HEK293 (cell line): ENCODE data around the gene SLAMF6.

Source experiments
- CTCF ChIA-PET: fragments of 350-600 bp; formaldehyde crosslinking; extraction: SDS; loops from one replicate; lab custom pipeline; 2021; ENCODE audit warnings: antibody characterized with exemption; lab: Yijun Ruan, JAX
- POLR2A ChIA-PET: fragments of 300-600 bp; formaldehyde crosslinking; extraction: SDS; loops from one replicate; lab custom pipeline; 2020; ENCODE audit warnings: antibody characterized with exemption, inconsistent platforms; lab: Yijun Ruan, JAX
- H3K27ac ChIP-seq: fragments of 200-500 bp; sonication (Bioruptor generic); 2 replicates; pipeline ENCODE4 v1.5.1; 2014; ENCODE audit warnings: low read depth, low read length, control low read depth, inconsistent platforms; ENCODE audit errors: extremely low read depth
- H3K36me3 ChIP-seq, 2 experiments: fragments of 200-500 bp in 1 of 2; sonication (Bioruptor generic) in 1 of 2; 1 replicate in 1 of 2; 2 replicates in 1 of 2; pipeline ENCODE4 v1.5.1; 2014 to 2017; ENCODE audit warnings: inconsistent platforms in 2 of 2, low read length in 2 of 2; ENCODE audit not compliant: control insufficient read depth in 2 of 2, insufficient read depth in 1 of 2
- H3K4me1 ChIP-seq: fragments of 200-500 bp; sonication (Bioruptor generic); 2 replicates; pipeline ENCODE4 v1.5.1; 2014; ENCODE audit warnings: mild to moderate bottlenecking, low read length, inconsistent platforms; ENCODE audit not compliant: control insufficient read depth, insufficient read depth
- H3K4me3 ChIP-seq: 2 replicates; pipeline ENCODE4 v1.5.1; 2011; ENCODE audit warnings: low read depth, mild to moderate bottlenecking, control low read depth, low read length, moderate library complexity
- H3K9me3 ChIP-seq: fragments of 200-500 bp; sonication (Bioruptor generic); 2 replicates; pipeline ENCODE4 v1.5.1; 2014; ENCODE audit warnings: low read depth, low read length, inconsistent platforms; ENCODE audit not compliant: control insufficient read depth, insufficient read depth
- HOXD13 ChIP-seq: sonication (generic); formaldehyde crosslinking; IDR thresholded peaks from 2 replicates; pipeline ENCODE4 v1.8.0; 2022; ENCODE audit warnings: missing genetic modification reagents, borderline replicate concordance
- SETDB1 ChIP-seq: IDR thresholded peaks from one replicate; pipeline ENCODE4 v1.6.1; 2017; ENCODE audit warnings: mild to moderate bottlenecking, low read length, moderate library complexity, mixed read lengths; ENCODE audit not compliant: insufficient read length
- SP2 ChIP-seq: fragments of 450-650 bp; formaldehyde crosslinking; IDR thresholded peaks from 2 replicates; pipeline ENCODE4 v1.5.1; 2016; ENCODE audit warnings: missing biosample characterization, missing genetic modification characterization
- ZNF157 ChIP-seq: fragments of 450-650 bp; formaldehyde crosslinking; IDR thresholded peaks from 2 replicates; pipeline ENCODE4 v1.5.1; 2016; ENCODE audit warnings: missing biosample characterization, missing genetic modification characterization
- ZNF302 ChIP-seq: fragments of 450-650 bp; formaldehyde crosslinking; IDR thresholded peaks from 2 replicates; pipeline ENCODE4 v1.5.1; 2016; ENCODE audit warnings: missing biosample characterization, missing genetic modification characterization, low read depth
- ZNF423 ChIP-seq: fragments of 450-650 bp; formaldehyde crosslinking; IDR thresholded peaks from 2 replicates; pipeline ENCODE4 v1.5.1; 2016; ENCODE audit warnings: missing biosample characterization, missing genetic modification characterization
- ZNF530 ChIP-seq: fragments of 450-650 bp; formaldehyde crosslinking; IDR thresholded peaks from 2 replicates; pipeline ENCODE4 v1.5.1; 2016; ENCODE audit warnings: low read depth, missing biosample characterization, missing genetic modification characterization
- ZNF624 ChIP-seq: fragments of 450-650 bp; formaldehyde crosslinking; IDR thresholded peaks from 2 replicates; pipeline ENCODE4 v1.5.1; 2017; ENCODE audit warnings: missing biosample characterization, missing genetic modification characterization
- ZNF645 ChIP-seq: fragments of 450-650 bp; formaldehyde crosslinking; IDR thresholded peaks from 2 replicates; pipeline ENCODE4; 2016; ENCODE audit warnings: missing biosample characterization, missing genetic modification characterization
- ZNF660 ChIP-seq: fragments of 450-650 bp; IDR thresholded peaks from 2 replicates; pipeline ENCODE4 v1.5.1; 2018; ENCODE audit warnings: missing biosample characterization, mild to moderate bottlenecking, missing genetic modification characterization
- ZNF664 ChIP-seq: fragments of 450-650 bp; formaldehyde crosslinking; IDR thresholded peaks from 2 replicates; pipeline ENCODE4 v1.5.1; 2016; ENCODE audit warnings: missing biosample characterization, missing genetic modification characterization
- ZNF670 ChIP-seq: fragments of 450-650 bp; formaldehyde crosslinking; IDR thresholded peaks from 2 replicates; pipeline ENCODE4 v1.5.1; 2016; ENCODE audit warnings: missing biosample characterization, missing genetic modification characterization, low read depth
- ZNF704 ChIP-seq: fragments of 450-650 bp; formaldehyde crosslinking; IDR thresholded peaks from 2 replicates; pipeline ENCODE4 v1.5.1; 2016; ENCODE audit warnings: missing biosample characterization, missing genetic modification characterization
- ZNF707 ChIP-seq: fragments of 450-650 bp; formaldehyde crosslinking; IDR thresholded peaks from 2 replicates; pipeline ENCODE4 v1.5.1; 2016; ENCODE audit warnings: missing biosample characterization, missing genetic modification characterization
- ZSCAN18 ChIP-seq: fragments of 450-650 bp; formaldehyde crosslinking; IDR thresholded peaks from 2 replicates; pipeline ENCODE4 v1.5.1; 2016; ENCODE audit warnings: missing biosample characterization, missing genetic modification characterization
- ZSCAN23 ChIP-seq: fragments of 450-650 bp; formaldehyde crosslinking; IDR thresholded peaks from 2 replicates; pipeline ENCODE4 v1.5.1; 2016; ENCODE audit warnings: missing biosample characterization, missing genetic modification characterization
- TF ChIP-seq, protein P1 (sequence below): fragments of 450-650 bp; formaldehyde crosslinking; IDR thresholded peaks from 2 replicates; pipeline ENCODE4 v1.5.1; 2016; ENCODE audit warnings: missing biosample characterization, missing genetic modification characterization

Gene SLAMF6

GRCh38 chr1:160459056-160459455, 64.0 kb downstream of the SLAMF6 start:
- Histone ChIP-seq H3K4me3 (no peak overlapping the region), H3K4me1 (no peaks in the 10 kb centered on the region), H3K9me3 (no peaks in the 10 kb centered on the region), H3K27ac (no peak overlapping the region), H3K36me3 (no peaks in the 10 kb centered on the region)
- CTCF ChIA-PET, result interaction anchor here (1.2 kb wide), 1 partner anchor 10 kb away, joined by 3 read pairs; no protein-coding TSS in a partner anchor
- POLR2A ChIA-PET, result no interaction called here
- no peak for TF ChIP-seq ZNF660 (tag by site-specific recombination)
- TF ChIP-seq ZNF624 (tag by site-specific recombination), result no peak
- TF ChIP-seq, protein P1, sequence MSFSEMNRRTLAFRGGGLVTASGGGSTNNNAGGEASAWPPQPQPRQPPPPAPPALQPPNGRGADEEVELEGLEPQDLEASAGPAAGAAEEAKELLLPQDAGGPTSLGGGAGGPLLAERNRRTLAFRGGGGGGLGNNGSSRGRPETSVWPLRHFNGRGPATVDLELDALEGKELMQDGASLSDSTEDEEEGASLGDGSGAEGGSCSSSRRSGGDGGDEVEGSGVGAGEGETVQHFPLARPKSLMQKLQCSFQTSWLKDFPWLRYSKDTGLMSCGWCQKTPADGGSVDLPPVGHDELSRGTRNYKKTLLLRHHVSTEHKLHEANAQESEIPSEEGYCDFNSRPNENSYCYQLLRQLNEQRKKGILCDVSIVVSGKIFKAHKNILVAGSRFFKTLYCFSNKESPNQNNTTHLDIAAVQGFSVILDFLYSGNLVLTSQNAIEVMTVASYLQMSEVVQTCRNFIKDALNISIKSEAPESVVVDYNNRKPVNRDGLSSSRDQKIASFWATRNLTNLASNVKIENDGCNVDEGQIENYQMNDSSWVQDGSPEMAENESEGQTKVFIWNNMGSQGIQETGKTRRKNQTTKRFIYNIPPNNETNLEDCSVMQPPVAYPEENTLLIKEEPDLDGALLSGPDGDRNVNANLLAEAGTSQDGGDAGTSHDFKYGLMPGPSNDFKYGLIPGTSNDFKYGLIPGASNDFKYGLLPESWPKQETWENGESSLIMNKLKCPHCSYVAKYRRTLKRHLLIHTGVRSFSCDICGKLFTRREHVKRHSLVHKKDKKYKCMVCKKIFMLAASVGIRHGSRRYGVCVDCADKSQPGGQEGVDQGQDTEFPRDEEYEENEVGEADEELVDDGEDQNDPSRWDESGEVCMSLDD (tag by site-specific recombination), result no peak
- no peak for TF ChIP-seq ZSCAN18 (tag by site-specific recombination)
- TF ChIP-seq ZNF157, result no peak
- TF ChIP-seq ZNF645 (tag by site-specific recombination), result no peak

- Histone ChIP-seq H3K27ac (no peak overlapping the region), H3K4me1 (no peaks in the 10 kb centered on the region), H3K4me3 (no peak overlapping the region), H3K9me3 (no peaks in the 10 kb centered on the region), H3K36me3 (no peaks in the 10 kb centered on the region)
- ChIA-PET CTCF (interaction anchor here (0.6 kb wide), 1 partner anchor 346 kb away, joined by 3 read pairs; no protein-coding TSS in a partner anchor), POLR2A (no interaction called here)
- no peak for TF ChIP-seq ZNF707 (tag by site-specific recombination)
- TF ChIP-seq ZSCAN23 (tag by site-specific recombination), result no peak
- no peak for TF ChIP-seq SETDB1
- TF ChIP-seq ZNF302, result no peak
- TF ChIP-seq ZNF704, result no peak
- TF ChIP-seq ZNF670 (tag by site-specific recombination), result no peak
- no peak for TF ChIP-seq ZNF423 (tag by site-specific recombination)
- no peak for TF ChIP-seq ZNF664
- TF ChIP-seq SP2 (tag by site-specific recombination), result no peak
- no peak for TF ChIP-seq ZNF530 (tag by site-specific recombination)
- TF ChIP-seq HOXD13 (CRISPR knock-in tag), result no peak
Observed at GRCh38 chr1:160455153-160455517, 67.9 kb downstream of the SLAMF6 start.
